GM12801 (cell line): ENCODE measurements around the gene RAD51D.

Source experiments
- CTCF ChIP-seq: IDR thresholded peaks from one replicate; pipeline ENCODE4 v1.5.1; 2011; ENCODE audit warnings: control low read depth; ENCODE audit not compliant: insufficient read length; ENCODE audit errors: extremely low read depth

RAD51D gene

GRCh38 chr17:35048685-35049379 lies 70.8 kb downstream of the RAD51D start:
- no peak for TF ChIP-seq CTCF

GRCh38 chr17:35046740-35047283 lies 72.8 kb downstream of the RAD51D start:
- no peak for TF ChIP-seq CTCF

- TF ChIP-seq CTCF, result no peak
Observed at GRCh38 chr17:35046245-35046644, 73.4 kb downstream of the RAD51D start.

- TF ChIP-seq CTCF, result no peak
Observed at GRCh38 chr17:35044181-35044580, 75.5 kb downstream of the RAD51D start.
